Kidney epithelial cell (primary cell): ENCODE results near the gene C1QC. TPM values are rescaled to one million over a fixed set of nuclear protein-coding genes. Genes with fewer than 3 reads are reported as not detected.

Source experiments
- DNase-seq: peaks from one replicate; pipeline ENCODE4 v3.0.0-alpha.2; 2010; ENCODE audit warnings: low read depth
- H3K27me3 ChIP-seq: 2 replicates; pipeline ENCODE4 v1.6.0; 2011; ENCODE audit warnings: low read length; ENCODE audit not compliant: control insufficient read depth, insufficient read depth
- H3K36me3 ChIP-seq: 2 replicates; pipeline ENCODE4 v1.5.1; 2011; ENCODE audit warnings: low read length; ENCODE audit not compliant: control insufficient read depth, insufficient read depth
- H3K4me3 ChIP-seq: 2 replicates; pipeline ENCODE4 v1.5.1; 2011; ENCODE audit warnings: low read depth, mild to moderate bottlenecking, control low read depth, low read length
- CTCF ChIP-seq: IDR thresholded peaks from 2 replicates; pipeline ENCODE4 v1.5.1; 2011; ENCODE audit warnings: mild to moderate bottlenecking, moderate library complexity, low read length, control low read depth, inconsistent platforms; ENCODE audit not compliant: insufficient read depth, poor library complexity, severe bottlenecking
- total RNA-seq: library from RNA; depleted of rRNA; stranded (reverse); fragments of >200 nt; gene quantifications from 2 replicates; pipeline ENCODE4 v1.2.3, GENCODE V29; 2015

Gene C1QC
- total RNA-seq, 1 donor from 2014 or later: 0.58 TPM

GRCh38 chr1:22652881-22653316, 9.5 kb downstream of the C1QC start, which contains the start of gene C1QB:
Gene C1QB, plus strand, starts transcription at chr1:22653236. Its CDS starts 6,227 bp downstream, at chr1:22659463.
- Histone ChIP-seq H3K4me3 (no peak within 1 kb of the TSS), H3K27me3 (peaks cover 47% of the 10 kb centered on the region), H3K36me3 (no peaks in the 10 kb centered on the region)
- no peak for DNase-seq
- no peak for TF ChIP-seq CTCF

- Histone ChIP-seq H3K36me3 (no peaks in the 10 kb centered on the region), H3K27me3 (peaks cover 49% of the 10 kb centered on the region), H3K4me3 (no peak overlapping the region)
- TF ChIP-seq CTCF: peak; percentile 8
- no peak for DNase-seq
Observed at GRCh38 chr1:22654692-22655091, 11.3 kb downstream of the C1QC start.

DNA sequence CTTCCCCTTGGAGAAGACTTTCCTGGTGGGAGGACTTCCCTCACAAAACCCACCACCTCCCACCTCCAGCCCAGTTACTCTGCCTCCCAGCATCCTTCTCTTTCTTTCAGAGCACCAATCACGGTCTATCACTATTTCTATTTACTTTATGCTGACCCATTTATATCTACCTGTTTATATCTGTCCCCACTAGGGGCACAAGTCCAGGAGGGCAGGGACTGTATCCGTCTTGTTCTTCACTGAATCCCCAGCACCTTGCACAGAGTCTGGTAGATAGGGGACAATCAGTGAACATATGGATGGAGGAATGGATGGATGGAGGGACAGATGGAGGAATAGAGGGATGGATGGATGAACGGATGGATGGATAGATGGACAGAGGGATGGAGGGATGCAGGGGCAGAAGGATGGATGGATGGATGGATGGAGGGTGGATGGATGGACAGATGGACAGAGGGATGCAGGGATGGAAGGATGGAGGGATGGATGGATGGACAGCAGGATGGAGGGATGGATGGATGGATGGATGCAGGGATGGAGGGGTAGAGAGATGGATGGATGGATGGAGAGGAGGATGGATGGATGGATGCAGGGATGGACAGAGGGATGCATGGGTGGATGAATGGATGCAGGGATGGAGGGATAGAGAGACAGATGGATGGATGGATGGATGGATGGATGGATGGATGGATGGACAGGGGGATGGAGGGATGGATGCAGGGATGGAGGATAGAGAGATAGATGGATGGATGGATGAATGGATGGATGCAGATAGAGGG, 15.1 kb downstream of the C1QC start:
- H3K4me3 ChIP-seq: no peak overlapping the region
- peaks cover 36% of the 10 kb centered on the region for H3K27me3 ChIP-seq
- DNase-seq: no peak
- H3K36me3 ChIP-seq: no peaks in the 10 kb centered on the region
- TF ChIP-seq CTCF: peak; percentile 29

DNA sequence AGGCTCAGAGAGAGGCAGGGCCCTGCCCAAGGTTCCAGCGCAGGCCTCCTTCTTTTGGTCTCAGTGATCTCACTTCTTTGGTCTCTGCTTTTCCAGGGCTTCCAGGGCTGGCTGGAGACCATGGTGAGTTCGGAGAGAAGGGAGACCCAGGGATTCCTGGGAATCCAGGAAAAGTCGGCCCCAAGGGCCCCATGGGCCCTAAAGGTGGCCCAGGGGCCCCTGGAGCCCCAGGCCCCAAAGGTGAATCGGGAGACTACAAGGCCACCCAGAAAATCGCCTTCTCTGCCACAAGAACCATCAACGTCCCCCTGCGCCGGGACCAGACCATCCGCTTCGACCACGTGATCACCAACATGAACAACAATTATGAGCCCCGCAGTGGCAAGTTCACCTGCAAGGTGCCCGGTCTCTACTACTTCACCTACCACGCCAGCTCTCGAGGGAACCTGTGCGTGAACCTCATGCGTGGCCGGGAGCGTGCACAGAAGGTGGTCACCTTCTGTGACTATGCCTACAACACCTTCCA, 17.3 kb downstream of the C1QC start:
- DNase-seq: no peak
- Histone ChIP-seq H3K4me3 (no peak overlapping the region), H3K27me3 (peaks cover 22% of the 10 kb centered on the region), H3K36me3 (no peaks in the 10 kb centered on the region)
- TF ChIP-seq CTCF: no peak

DNA sequence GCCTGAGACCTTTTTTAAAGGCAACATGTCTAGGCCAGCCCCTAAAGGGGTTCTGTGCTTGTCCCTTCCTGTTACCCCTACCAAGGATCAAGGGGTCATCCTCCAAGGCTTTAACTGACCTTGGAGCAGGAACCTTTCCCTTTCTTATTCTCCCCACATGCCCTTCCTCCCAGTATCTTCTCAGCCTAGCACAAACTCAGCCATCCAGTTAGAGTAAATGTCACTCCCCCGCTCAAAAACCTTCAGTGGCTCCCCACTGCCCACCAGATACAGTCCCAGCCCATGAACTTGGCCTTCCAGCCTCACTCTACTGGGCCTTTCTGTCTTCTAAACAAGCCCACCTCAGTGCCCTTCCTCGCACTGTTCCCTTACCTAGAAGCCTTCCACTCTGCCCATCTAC, 18.4 kb downstream of the C1QC start:
- H3K36me3 ChIP-seq: no peaks in the 10 kb centered on the region
- TF ChIP-seq CTCF: no peak
- H3K27me3 ChIP-seq: peaks cover 11% of the 10 kb centered on the region
- no peak overlapping the region for H3K4me3 ChIP-seq
- no peak for DNase-seq
